Activated gamma-delta T cell (primary cell): ENCODE measurements around the gene DUSP8.
"Not testable (repeated sequence)": the region's sequence is repeated elsewhere in the genome, so short reads cannot be mapped to it uniquely, and the experiment has no call there.

Source experiments
- DNase-seq: peaks from one replicate; lab custom pipeline; 2025; lab: John Stamatoyannopoulos, UW

Gene DUSP8

GRCh38 chr11:1514336-1515061, 57.6 kb downstream of the DUSP8 start:
- no peak for DNase-seq

DNA sequence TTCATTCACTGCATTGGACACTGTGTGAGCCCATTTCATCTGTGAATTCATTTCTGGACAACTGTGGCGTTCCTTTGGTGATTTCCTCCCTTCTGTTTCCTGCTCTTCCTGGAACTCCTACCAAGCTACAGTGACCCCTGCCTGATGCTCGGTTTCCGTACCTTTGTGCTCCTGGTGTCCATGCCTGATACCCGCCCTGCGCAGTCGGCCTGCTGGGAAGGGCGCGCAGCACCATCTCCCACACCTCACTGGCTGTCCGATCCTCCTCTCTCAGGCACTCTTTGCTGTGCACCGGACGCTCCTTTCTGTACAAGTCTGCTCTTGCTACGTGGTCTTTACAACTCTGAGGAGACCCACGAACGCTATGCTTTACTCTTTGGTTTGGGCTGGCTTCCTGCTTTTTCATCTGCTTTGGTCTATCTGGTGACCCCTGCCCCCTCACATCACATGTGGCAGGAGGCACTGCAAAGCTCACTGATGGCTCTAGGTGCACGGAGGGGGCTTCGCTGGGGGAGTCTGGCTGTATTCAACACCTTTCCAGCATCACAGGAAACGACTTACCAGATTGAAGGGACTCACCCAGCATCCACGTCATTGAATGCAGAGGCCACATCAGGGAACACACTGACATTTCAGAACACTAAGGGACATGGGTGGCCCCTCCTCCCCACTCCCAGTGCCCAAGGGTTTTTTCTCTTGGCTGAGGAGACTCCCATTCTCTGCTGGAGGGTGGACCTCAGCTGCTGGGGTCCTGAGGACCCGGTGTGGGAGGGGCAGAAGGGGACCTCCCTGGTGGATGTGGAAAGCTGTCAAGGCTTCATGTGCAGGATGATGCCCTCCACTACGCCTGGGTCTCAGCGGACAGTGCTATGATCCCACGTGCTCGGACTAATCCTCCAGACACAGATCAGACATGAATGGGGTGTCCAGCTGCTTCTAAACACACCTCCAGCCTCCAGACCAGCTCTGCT, 58.5 kb downstream of the DUSP8 start:
- no peak for DNase-seq

GRCh38 chr11:1512531-1513258, 59.4 kb downstream of the DUSP8 start:
- not testable (repeated sequence) for DNase-seq

GRCh38 chr11:1511937-1512496, 60.1 kb downstream of the DUSP8 start:
- no peak for DNase-seq

GRCh38 chr11:1510928-1511327, 61.1 kb downstream of the DUSP8 start:
- no peak for DNase-seq

DNA sequence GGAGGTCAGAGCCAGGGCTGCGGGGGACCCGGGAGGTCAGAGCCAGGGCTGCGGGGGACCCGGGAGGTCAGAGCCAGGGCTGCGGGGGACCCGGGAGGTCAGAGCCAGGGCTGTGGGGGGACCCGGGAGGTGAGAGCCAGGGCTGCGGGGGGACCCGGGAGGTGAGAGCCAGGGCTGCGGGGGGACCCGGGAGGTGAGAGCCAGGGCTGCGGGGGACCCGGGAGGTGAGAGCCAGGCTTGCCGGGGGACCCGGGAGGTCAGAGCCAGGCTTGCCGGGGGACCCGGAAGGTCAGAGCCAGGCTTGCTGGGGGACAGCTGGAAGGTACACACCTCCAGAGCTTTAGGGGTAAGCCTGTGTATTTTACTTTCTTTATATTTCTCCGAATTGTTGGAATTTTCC, 61.7 kb downstream of the DUSP8 start:
- DNase-seq = not testable (repeated sequence)

DNA sequence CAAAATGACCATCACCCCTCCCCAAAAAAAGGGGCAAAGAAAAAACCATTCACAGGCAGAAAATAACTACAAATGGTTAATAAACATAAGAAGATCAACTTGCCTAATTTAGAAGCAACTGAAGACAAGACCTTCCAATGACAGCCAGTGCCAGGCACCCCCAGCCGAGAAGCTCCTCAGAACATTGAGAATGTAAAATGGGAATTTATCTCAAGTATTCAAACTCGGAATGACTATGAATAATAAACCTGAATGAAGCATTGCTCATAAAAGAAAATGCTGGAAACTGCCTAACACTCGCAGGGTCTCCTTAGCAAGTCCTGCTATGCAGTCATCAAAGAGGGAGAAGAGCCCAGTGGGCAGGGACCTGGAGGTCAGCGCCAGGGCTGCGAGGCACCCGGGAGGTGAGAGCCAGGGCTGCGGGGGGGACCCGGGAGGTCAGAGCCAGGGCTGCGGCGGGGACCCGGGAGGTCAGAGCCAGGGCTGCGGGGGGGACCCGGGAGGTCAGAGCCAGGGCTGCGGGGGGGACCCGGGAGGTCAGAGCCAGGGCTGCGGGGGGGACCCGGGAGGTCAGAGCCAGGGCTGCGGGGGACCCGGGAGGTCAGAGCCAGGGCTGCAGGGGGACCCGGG, 62.3 kb downstream of the DUSP8 start:
- DNase-seq = no peak

GRCh38 chr11:1508986-1509385, 63.1 kb downstream of the DUSP8 start:
- no peak for DNase-seq

DNA sequence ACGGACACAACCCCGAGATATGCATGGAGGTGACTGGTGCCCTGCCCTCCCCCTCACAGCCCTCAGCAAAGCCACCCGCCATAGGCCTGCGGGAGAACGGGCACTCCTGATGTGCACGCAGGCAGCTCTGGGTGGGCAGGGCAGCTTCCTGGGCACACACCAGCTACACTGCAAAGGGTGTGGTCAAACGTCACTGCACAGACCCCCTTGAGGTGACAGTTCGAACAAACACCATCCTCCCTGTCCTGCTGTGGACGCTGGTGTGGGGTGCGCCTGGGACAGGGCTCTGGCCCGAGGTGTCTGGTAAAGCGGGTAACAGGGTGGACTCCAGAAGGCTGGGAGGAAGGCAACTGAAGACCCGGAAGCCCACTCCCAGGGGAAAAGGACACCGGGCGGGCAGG, 63.6 kb downstream of the DUSP8 start:
- no peak for DNase-seq

DNA sequence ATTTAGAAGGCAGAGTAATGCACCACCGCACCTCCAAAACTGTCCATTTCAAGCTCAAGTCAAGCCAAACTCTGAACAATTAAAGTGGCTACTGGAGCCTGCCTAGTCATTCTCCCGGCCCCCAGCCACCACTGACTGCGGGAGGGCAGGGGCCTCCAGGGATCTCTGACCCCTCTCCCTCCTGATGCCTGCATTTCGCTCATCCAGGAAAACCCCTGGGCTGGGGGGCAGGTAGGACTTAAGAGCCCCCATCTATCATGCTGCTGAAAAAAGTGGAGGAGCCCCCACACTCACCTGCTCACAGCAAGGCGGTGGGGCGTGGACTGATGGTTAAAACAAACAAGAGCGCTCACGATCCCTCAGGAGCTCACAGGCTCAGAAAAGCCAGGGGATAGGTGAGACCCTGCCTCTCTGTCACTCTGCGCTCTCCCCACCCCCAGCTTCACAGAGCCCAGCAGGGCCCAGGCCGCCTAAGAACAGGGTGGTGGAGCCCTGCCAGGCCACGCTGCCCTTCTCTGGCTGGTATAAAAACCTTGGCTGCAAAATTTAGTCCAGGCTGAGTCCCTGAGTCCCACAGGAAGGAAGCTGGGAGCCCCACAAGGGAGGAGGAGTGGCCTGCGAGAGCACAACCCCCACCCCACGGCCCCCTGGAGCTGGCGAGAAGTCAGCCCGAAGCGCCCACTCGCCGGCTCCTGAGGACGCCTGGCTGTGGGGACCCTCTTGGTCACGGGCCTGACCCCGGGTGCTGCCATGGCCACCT, 64.5 kb downstream of the DUSP8 start:
- no peak for DNase-seq

DNA sequence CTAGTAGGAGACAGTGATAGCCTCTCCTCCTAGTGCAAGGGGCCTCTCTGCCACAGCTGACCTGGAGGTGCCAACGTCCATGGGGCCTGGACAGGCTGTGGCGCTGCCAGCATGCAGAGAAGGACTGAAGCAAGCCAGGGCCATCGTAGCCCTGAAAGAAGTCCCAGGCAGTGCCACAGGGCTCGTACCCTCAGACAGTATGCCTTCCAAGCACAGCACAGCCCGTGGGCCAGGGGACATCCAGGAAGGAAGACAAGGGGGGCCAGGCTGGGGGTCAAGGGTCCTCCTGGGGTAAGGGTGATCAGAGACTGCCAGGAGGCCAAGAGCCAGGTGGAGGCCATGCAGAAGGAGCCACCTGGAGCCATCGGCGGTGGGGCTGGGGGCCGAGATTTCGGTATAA, 65.1 kb downstream of the DUSP8 start:
- DNase-seq = no peak

DNA sequence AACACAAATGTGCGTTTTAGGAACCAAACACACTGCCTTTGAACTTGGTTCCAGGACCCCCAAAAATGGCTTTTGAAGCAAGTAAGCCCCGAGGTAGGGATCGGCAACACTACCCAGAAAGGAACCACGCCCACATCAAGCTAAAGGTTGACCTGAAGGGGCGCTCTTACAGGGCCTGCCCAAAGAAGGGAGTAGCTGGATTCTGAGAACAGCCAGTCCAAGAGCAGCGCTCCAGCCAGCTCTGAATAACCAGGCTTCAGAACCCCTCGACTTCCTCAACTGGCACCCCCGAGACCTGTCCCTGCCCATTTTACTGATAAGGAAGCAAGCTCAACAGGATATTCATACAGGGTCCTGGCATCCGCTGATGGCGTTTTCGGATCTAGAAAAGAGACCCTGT, 66.6 kb downstream of the DUSP8 start:
- DNase-seq = no peak

DNA sequence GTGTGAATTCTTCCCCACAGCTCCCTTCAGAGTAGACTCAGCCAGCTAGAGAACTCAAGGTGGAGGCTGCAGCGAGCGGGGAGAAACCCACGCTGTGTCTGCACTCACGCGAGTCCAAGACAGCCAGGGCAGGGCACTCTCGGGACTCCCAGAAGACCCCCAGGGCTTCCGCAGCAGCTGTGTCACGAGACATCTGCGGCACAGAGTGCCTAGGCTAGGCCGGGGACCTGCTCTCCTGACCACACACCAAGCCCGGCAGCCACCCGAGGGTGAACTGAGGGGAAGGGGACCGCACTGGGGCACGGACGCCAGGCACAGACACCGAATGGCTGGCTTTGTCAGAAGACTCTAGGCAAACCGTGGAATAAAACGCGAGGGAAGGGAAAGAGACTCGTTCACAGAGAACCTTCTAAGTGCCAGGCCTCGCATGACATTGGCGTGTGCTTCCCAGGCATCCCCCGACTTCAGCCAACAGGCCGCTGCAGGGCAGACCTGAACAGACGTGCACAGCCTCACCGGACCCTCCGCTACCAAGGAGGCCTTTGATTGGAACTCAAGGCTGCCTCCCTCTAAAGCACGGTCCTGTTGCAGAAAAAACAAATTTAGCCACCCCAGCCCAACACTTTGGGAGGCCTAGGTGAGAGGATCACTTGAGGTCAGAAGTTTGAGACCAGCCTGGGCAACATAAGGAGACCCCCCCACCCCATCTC, 67.3 kb downstream of the DUSP8 start:
- DNase-seq = no peak

- no peak for DNase-seq
Observed at GRCh38 chr11:1504138-1504537, 67.9 kb downstream of the DUSP8 start.
